K562 (cell line): ENCODE measurements around the gene ITPA. TPM values are rescaled to one million over a fixed set of nuclear protein-coding genes. Genes with fewer than 3 reads are reported as not detected.

Experiments used
- ATAC-seq: fragments of 200-7000 bp; cut with Tn5 transposase; 3 replicates; pipeline ENCODE4 v1.9.1; 2020; ENCODE audit warnings: moderate library complexity
- BruUV-seq: library from RNA; stranded (reverse); fragments of 400-500 nt; replicated peaks from 2 replicates; lab custom pipeline; 2021; lab: Mats Ljungman, UMichigan
- CTCF ChIA-PET: fragments of 300-600 bp; formaldehyde crosslinking; extraction: SDS; loops from one replicate; lab custom pipeline; 2021; ENCODE audit warnings: low intra/inter-chr PET ratio; lab: Yijun Ruan, JAX
- POLR2A ChIA-PET: fragments of 300-600, 350-650 bp; sonication (Branson Sonifier 250); formaldehyde crosslinking; extraction: SDS; loops from one replicate; lab custom pipeline; 2021; ENCODE audit warnings: antibody characterized with exemption, inconsistent platforms; lab: Yijun Ruan, JAX
- DNase-seq, 4 experiments: peaks; one replicate each; pipeline versions ENCODE4 v3.0.0 to v3.0.0-alpha.2; 2011 to 2018; ENCODE audit warnings: low spot score in 3 of 4, mixed read lengths in 3 of 4; ENCODE audit errors: extremely low read depth in 1 of 4
- FAIRE-seq: peaks from 2 replicates; lab custom pipeline; 2011; peaks lifted over from hg19 to GRCh38; lab: Jason Lieb, UNC
- H2AFZ ChIP-seq: 2 replicates; pipeline ENCODE4 v1.6.0; 2011; ENCODE audit warnings: low read depth, low read length, control low read depth, inconsistent platforms
- H3K27ac ChIP-seq: fragments of 200-600 bp; 3 replicates; pipeline ENCODE4 v1.8.0; 2011; ENCODE audit warnings: low read depth, mild to moderate bottlenecking, control low read depth, inconsistent platforms, low read length, moderate library complexity, mixed read lengths; ENCODE audit errors: extremely low read depth
- H3K27me3 ChIP-seq, 2 experiments: fragments of 300-600 bp in 1 of 2; 2 replicates in 1 of 2; 3 replicates in 1 of 2; pipeline versions ENCODE4 v1.6.0 to v1.8.0; 2011; ENCODE audit warnings: inconsistent platforms in 2 of 2, low read length in 2 of 2, mild to moderate bottlenecking in 1 of 2, mixed read lengths in 1 of 2, moderate library complexity in 1 of 2; ENCODE audit not compliant: control insufficient read depth in 2 of 2, insufficient read depth in 2 of 2
- H3K36me3 ChIP-seq: fragments of 300-600 bp; 3 replicates; pipeline ENCODE4 v1.8.0; 2011; ENCODE audit warnings: mild to moderate bottlenecking, low read length, inconsistent platforms; ENCODE audit not compliant: control insufficient read depth, insufficient read depth
- H3K4me1 ChIP-seq, 2 experiments: fragments of 200-600 bp in 1 of 2; replicated peaks in 1 of 2; 2 replicates in 1 of 2; 3 replicates in 1 of 2; pipeline versions ENCODE4 v1.5.1 to v1.8.0; 2011; ENCODE audit warnings: inconsistent platforms in 2 of 2, low read length in 2 of 2, mild to moderate bottlenecking in 1 of 2, mixed read lengths in 1 of 2, moderate library complexity in 1 of 2; ENCODE audit not compliant: control insufficient read depth in 2 of 2, insufficient read depth in 2 of 2
- H3K4me2 ChIP-seq: 2 replicates; pipeline ENCODE4 v1.6.1; 2011; ENCODE audit warnings: low read length, control low read depth, inconsistent platforms, mixed read lengths; ENCODE audit not compliant: insufficient read depth
- H3K4me3 ChIP-seq: fragments of 200-600 bp; sonication (generic), shearing (Covaris generic); 2 replicates; pipeline ENCODE4 v1.5.1; 2016; ENCODE audit warnings: control low read depth, inconsistent platforms
- H3K79me2 ChIP-seq: fragments of 200-600 bp; 3 replicates; pipeline ENCODE4 v1.8.0; 2011; ENCODE audit warnings: low read length, inconsistent platforms; ENCODE audit not compliant: control insufficient read depth, insufficient read depth
- H3K9ac ChIP-seq, 2 experiments: 2 replicates each; pipeline versions ENCODE4 v1.6.0 to v1.6.1; 2011; ENCODE audit warnings: low read depth in 2 of 2, low read length in 2 of 2, control low read depth in 1 of 2, inconsistent platforms in 1 of 2, mild to moderate bottlenecking in 1 of 2, mixed read lengths in 1 of 2; ENCODE audit not compliant: insufficient read depth in 1 of 2
- H3K9me1 ChIP-seq: one replicate; pipeline ENCODE4 v1.6.0; 2011; ENCODE audit warnings: inconsistent platforms, mild to moderate bottlenecking, low read length, moderate library complexity; ENCODE audit not compliant: control insufficient read depth, insufficient read depth
- H3K9me3 ChIP-seq: replicated peaks from 2 replicates; pipeline ENCODE4 v1.5.1; 2011; ENCODE audit warnings: low read depth, low read length, inconsistent platforms; ENCODE audit not compliant: control insufficient read depth, insufficient read depth
- H4K20me1 ChIP-seq: replicated peaks from 2 replicates; pipeline ENCODE4 v1.6.1; 2011; ENCODE audit warnings: low read length, inconsistent platforms, mixed read lengths; ENCODE audit not compliant: control insufficient read depth, insufficient read depth
- ARID1B ChIP-seq: fragments of 450-650 bp; IDR thresholded peaks from 2 replicates; pipeline ENCODE4 v1.6.1; 2016; ENCODE audit warnings: antibody characterized with exemption, mild to moderate bottlenecking, inconsistent platforms
- C11orf30 ChIP-seq: fragments of 450-650 bp; IDR thresholded peaks from 2 replicates; pipeline ENCODE4 v1.6.1; 2016; ENCODE audit warnings: low read depth, mild to moderate bottlenecking
- KDM2B ChIP-seq: fragments of 250-450 bp; sonication (Bioruptor Pico); IDR thresholded peaks from 2 replicates; pipeline ENCODE4 v1.8.0; 2021; ENCODE audit warnings: mild to moderate bottlenecking, moderate library complexity
- LARP7 ChIP-seq: fragments of 450-650 bp; IDR thresholded peaks from 2 replicates; pipeline ENCODE4 v1.6.1; 2016
- NONO ChIP-seq, 2 experiments: fragments of 200-400 bp in 1 of 2; fragments of 450-650 bp in 1 of 2; formaldehyde crosslinking in 1 of 2; IDR thresholded peaks; 2 replicates each; pipeline ENCODE4 v1.6.1; 2017; ENCODE audit warnings: low read depth in 2 of 2, mild to moderate bottlenecking in 2 of 2, moderate library complexity in 2 of 2, low read length in 1 of 2
- PML ChIP-seq: IDR thresholded peaks from 2 replicates; pipeline ENCODE4 v1.6.1; 2012; ENCODE audit warnings: low read length, inconsistent platforms
- RHOXF2B ChIP-seq: fragments of 250-450 bp; sonication (Bioruptor Pico); conservative IDR thresholded peaks from 2 replicates; pipeline ENCODE4 v1.5.1; 2021
- TEAD4 ChIP-seq, 2 experiments: sonication (generic) in 1 of 2; formaldehyde crosslinking in 1 of 2; IDR thresholded peaks; 2 replicates each; pipeline versions ENCODE4 v1.6.1 to v1.8.0; 2012 to 2022; ENCODE audit warnings: borderline replicate concordance in 1 of 2, inconsistent platforms in 1 of 2, low read length in 1 of 2, mild to moderate bottlenecking in 1 of 2, missing genetic modification reagents in 1 of 2
- ZNF445 ChIP-seq: fragments of 250-450 bp; sonication (Bioruptor Pico); IDR thresholded peaks from 2 replicates; pipeline ENCODE4 v1.4.0; 2020; ENCODE audit warnings: low read depth, mild to moderate bottlenecking, moderate library complexity
- ZNF507 ChIP-seq: conservative IDR thresholded peaks from 2 replicates; pipeline ENCODE4 v1.6.1; 2017; ENCODE audit warnings: missing genetic modification characterization, missing compliant biosample characterization
- WGBS: fragments of 100-300 bp; shearing (Covaris generic); methylation state at CpG from one replicate; pipeline ENCODE4 v1.1.6; 2016; ENCODE audit warnings: low coverage, mixed read lengths; ENCODE audit not compliant: insufficient coverage; ENCODE audit errors: missing lambda C conversion rate; 5-methylcytosine and 5-hydroxymethylcytosine counted together
- in situ Hi-C: fragments of 300-500 bp; cut with MboI; formaldehyde crosslinking; loops from 4 replicates; pipeline ENCODE4 v1.15.0; 2018; ENCODE audit warnings: inconsistent platforms, mixed read lengths
- intact Hi-C: fragments of 100-400 bp; cut with micrococcal nuclease; formaldehyde crosslinking; loops from 2 replicates; pipeline ENCODE4 v1.14.2; 2022
- polyA plus RNA-seq, 8 experiments: library from polyadenylated mRNA; depleted of rRNA in 4 of 8; stranded (reverse) in 5 of 8; unstranded in 3 of 8; fragments of >200 nt; fragmentation: Nextera tagmentation in 2 of 8; fragmentation: Illumina TruSeq in 1 of 8; extraction: Ambion mirVana in 2 of 8; extraction: Trizol in 1 of 8; gene quantifications; 2 replicates each; pipeline versions ENCODE4 v1.2.1 to v1.2.3, GENCODE V29; 2011 to 2014; ENCODE audit warnings: inconsistent platforms in 1 of 8, missing spikeins in 1 of 8
- total RNA-seq, 7 experiments: library from RNA; depleted of rRNA in 6 of 7; stranded (reverse); fragments of >200 nt in 6 of 7; fragmentation: Illumina TruSeq in 2 of 7; extraction: Trizol in 2 of 7; gene quantifications; 2 replicates each; pipeline versions ENCODE4 v1.2.1 to v1.2.3, GENCODE V29; 2011 to 2021; ENCODE audit warnings: low replicate concordance in 1 of 7
- TF ChIP-seq, protein P1 (sequence below): sonication (generic); formaldehyde crosslinking; IDR thresholded peaks from 2 replicates; pipeline ENCODE4 v1.8.0; 2022; ENCODE audit warnings: missing genetic modification reagents, mild to moderate bottlenecking, borderline replicate concordance
- TF ChIP-seq, protein P2 (sequence below): fragments of 450-650 bp; IDR thresholded peaks from 2 replicates; pipeline ENCODE4 v1.6.1; 2018; ENCODE audit not compliant: partially characterized antibody

The ITPA gene
- total and polyA plus RNA-seq, 9 of the 15 experiments (the other 6 are each of a cell fraction or from before 2014, with no cell fraction given), result 5.0 to 79.7 (median 36.7) TPM

- H3K4me2 ChIP-seq, result no peak overlapping the region
- H2AFZ ChIP-seq, result no peak overlapping the region
- intact Hi-C loops, result no loop called here
- DNase-seq, result no peak
- no peak for TF ChIP-seq NONO (IDR thresholded peaks at IDR 0.05; ENCODE audit: low read depth in 2 of 2, low read length in 1 of 2)
- TF ChIP-seq PML, result no peak
- TF ChIP-seq, protein P1, sequence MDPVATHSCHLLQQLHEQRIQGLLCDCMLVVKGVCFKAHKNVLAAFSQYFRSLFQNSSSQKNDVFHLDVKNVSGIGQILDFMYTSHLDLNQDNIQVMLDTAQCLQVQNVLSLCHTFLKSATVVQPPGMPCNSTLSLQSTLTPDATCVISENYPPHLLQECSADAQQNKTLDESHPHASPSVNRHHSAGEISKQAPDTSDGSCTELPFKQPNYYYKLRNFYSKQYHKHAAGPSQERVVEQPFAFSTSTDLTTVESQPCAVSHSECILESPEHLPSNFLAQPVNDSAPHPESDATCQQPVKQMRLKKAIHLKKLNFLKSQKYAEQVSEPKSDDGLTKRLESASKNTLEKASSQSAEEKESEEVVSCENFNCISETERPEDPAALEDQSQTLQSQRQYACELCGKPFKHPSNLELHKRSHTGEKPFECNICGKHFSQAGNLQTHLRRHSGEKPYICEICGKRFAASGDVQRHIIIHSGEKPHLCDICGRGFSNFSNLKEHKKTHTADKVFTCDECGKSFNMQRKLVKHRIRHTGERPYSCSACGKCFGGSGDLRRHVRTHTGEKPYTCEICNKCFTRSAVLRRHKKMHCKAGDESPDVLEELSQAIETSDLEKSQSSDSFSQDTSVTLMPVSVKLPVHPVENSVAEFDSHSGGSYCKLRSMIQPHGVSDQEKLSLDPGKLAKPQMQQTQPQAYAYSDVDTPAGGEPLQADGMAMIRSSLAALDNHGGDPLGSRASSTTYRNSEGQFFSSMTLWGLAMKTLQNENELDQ (CRISPR knock-in tag), result no peak
- no peak for TF ChIP-seq RHOXF2B (CRISPR knock-in tag)
- TF ChIP-seq ARID1B, result no peak
- TF ChIP-seq, protein P2, sequence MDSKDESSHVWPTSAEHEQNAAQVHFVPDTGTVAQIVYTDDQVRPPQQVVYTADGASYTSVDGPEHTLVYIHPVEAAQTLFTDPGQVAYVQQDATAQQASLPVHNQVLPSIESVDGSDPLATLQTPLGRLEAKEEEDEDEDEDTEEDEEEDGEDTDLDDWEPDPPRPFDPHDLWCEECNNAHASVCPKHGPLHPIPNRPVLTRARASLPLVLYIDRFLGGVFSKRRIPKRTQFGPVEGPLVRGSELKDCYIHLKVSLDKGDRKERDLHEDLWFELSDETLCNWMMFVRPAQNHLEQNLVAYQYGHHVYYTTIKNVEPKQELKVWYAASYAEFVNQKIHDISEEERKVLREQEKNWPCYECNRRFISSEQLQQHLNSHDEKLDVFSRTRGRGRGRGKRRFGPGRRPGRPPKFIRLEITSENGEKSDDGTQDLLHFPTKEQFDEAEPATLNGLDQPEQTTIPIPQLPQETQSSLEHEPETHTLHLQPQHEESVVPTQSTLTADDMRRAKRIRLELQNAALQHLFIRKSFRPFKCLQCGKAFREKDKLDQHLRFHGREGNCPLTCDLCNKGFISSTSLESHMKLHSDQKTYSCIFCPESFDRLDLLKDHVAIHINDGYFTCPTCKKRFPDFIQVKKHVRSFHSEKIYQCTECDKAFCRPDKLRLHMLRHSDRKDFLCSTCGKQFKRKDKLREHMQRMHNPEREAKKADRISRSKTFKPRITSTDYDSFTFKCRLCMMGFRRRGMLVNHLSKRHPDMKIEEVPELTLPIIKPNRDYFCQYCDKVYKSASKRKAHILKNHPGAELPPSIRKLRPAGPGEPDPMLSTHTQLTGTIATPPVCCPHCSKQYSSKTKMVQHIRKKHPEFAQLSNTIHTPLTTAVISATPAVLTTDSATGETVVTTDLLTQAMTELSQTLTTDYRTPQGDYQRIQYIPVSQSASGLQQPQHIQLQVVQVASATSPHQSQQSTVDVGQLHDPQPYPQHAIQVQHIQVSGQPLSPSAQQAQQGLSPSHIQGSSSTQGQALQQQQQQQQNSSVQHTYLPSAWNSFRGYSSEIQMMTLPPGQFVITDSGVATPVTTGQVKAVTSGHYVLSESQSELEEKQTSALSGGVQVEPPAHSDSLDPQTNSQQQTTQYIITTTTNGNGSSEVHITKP, result no peak
- TF ChIP-seq TEAD4 (IDR thresholded peaks at IDR 0.05; ENCODE audit: low read length), result no peak
- TF ChIP-seq TEAD4 (CRISPR knock-in tag; IDR thresholded peaks at IDR 0.05; ENCODE audit: borderline replicate concordance), result no peak
- TF ChIP-seq KDM2B (CRISPR knock-in tag), result no peak
- no peak for TF ChIP-seq ZNF445 (CRISPR knock-in tag)
- TF ChIP-seq ZNF507, result no peak
- no peak for TF ChIP-seq LARP7
- no peak for TF ChIP-seq C11orf30
- no peaks in the 10 kb centered on the region for H3K27me3 ChIP-seq
- no peaks in the 10 kb centered on the region for H3K79me2 ChIP-seq
- 60% methylated on average over 13 of the region's 22 CpGs for WGBS
- in situ Hi-C loops, result no loop called here
- no peaks in the 10 kb centered on the region for H4K20me1 ChIP-seq
- no peak overlapping the region for H3K27ac ChIP-seq
- no peak for ATAC-seq
- peaks cover 0 to 29% of the 10 kb centered on the region in 2 experiments; a peak in 2 of 5 replicates for H3K4me1 ChIP-seq
- H3K9me1 ChIP-seq, result no peaks in the 10 kb centered on the region
- H3K9ac ChIP-seq, result no peak overlapping the region
- FAIRE-seq, result no peak
- no peak overlapping the region for H3K4me3 ChIP-seq
- H3K9me3 ChIP-seq, result no peaks in the 10 kb centered on the region
- ChIA-PET CTCF (no interaction called here), POLR2A (no interaction called here)
- no peaks in the 10 kb centered on the region for H3K36me3 ChIP-seq
- BruUV-seq, result no TSS peak
Observed at GRCh38 chr20:3229158-3229557, 19.9 kb downstream of the ITPA start.
